ENCODE results near the gene WDFY4.

WDFY4 gene

GRCh38 chr10:48821111-48821510 lies 136.4 kb downstream of the WDFY4 start:
- no peaks in the 10 kb centered on the region for H3K9me2 ChIP-seq (replicated peaks; ENCODE audit: low read depth, low read length)

GRCh38 chr10:48821692-48822091 lies 137.0 kb downstream of the WDFY4 start:
- no peak for TF ChIP-seq EZH2phosphoT487 (IDR thresholded peaks at IDR 0.05; ENCODE audit: borderline replicate concordance)
- Histone ChIP-seq H4K20me1 (ENCODE audit: insufficient read depth, low read length, poor library complexity, severe bottlenecking) (no peaks in the 10 kb centered on the region), H3K4me3 (ENCODE audit: low read length, poor library complexity, severe bottlenecking) (no peak overlapping the region), H3K4me2 (ENCODE audit: low read depth, low read length, poor library complexity, severe bottlenecking) (no peak overlapping the region), H3K27me3 (ENCODE audit: insufficient read depth, low read length, poor library complexity, severe bottlenecking) (no peaks in the 10 kb centered on the region), H3F3A (ENCODE audit: low read depth) (no peaks in the 10 kb centered on the region), H2AFZ (ENCODE audit: low read length) (no peak overlapping the region), H3K36me3 (ENCODE audit: insufficient read depth, low read length) (no peaks in the 10 kb centered on the region), H3K9me3 (ENCODE audit: insufficient read depth, low read depth, low read length) (no peaks in the 10 kb centered on the region), H3K9ac (ENCODE audit: low read depth, low read length, poor library complexity, severe bottlenecking) (no peak overlapping the region), H3K9me2 (replicated peaks; ENCODE audit: low read depth, low read length) (no peaks in the 10 kb centered on the region), H3K4me1 (ENCODE audit: insufficient read depth, low read length, poor library complexity, severe bottlenecking) (no peaks in the 10 kb centered on the region), H3K79me2 (ENCODE audit: insufficient read depth, low read length) (no peaks in the 10 kb centered on the region)

More at GRCh38 chr10:48821111-48821510, 136.4 kb downstream of the WDFY4 start:
- Histone ChIP-seq H3F3A (ENCODE audit: low read depth) (no peaks in the 10 kb centered on the region), H4K20me1 (ENCODE audit: insufficient read depth, low read length, poor library complexity, severe bottlenecking) (no peaks in the 10 kb centered on the region), H3K4me2 (ENCODE audit: low read depth, low read length, poor library complexity, severe bottlenecking) (no peak overlapping the region), H3K36me3 (ENCODE audit: insufficient read depth, low read length) (no peaks in the 10 kb centered on the region), H3K4me1 (ENCODE audit: insufficient read depth, low read length, poor library complexity, severe bottlenecking) (no peaks in the 10 kb centered on the region), H3K27me3 (ENCODE audit: insufficient read depth, low read length, poor library complexity, severe bottlenecking) (no peaks in the 10 kb centered on the region), H3K4me3 (ENCODE audit: low read length, poor library complexity, severe bottlenecking) (no peak overlapping the region), H3K9me3 (ENCODE audit: insufficient read depth, low read depth, low read length) (no peaks in the 10 kb centered on the region), H3K79me2 (ENCODE audit: insufficient read depth, low read length) (no peaks in the 10 kb centered on the region), H3K9ac (ENCODE audit: low read depth, low read length, poor library complexity, severe bottlenecking) (no peak overlapping the region), H2AFZ (ENCODE audit: low read length) (no peak overlapping the region)
- TF ChIP-seq CTCF (conservative IDR thresholded peaks at IDR 0.05; ENCODE audit: low read length) (no peak), EZH2phosphoT487 (IDR thresholded peaks at IDR 0.05; ENCODE audit: borderline replicate concordance) (no peak)

GRCh38 chr10:48833674-48834073 lies 149.0 kb downstream of the WDFY4 start:
- Histone ChIP-seq H3K9me2 (replicated peaks; ENCODE audit: low read depth, low read length) (no peaks in the 10 kb centered on the region), H3K4me3 (ENCODE audit: low read length, poor library complexity, severe bottlenecking) (no peak overlapping the region), H3K79me2 (ENCODE audit: insufficient read depth, low read length) (no peaks in the 10 kb centered on the region), H3K4me1 (ENCODE audit: insufficient read depth, low read length, poor library complexity, severe bottlenecking) (no peaks in the 10 kb centered on the region), H3K9me3 (ENCODE audit: insufficient read depth, low read depth, low read length) (no peaks in the 10 kb centered on the region), H3K36me3 (ENCODE audit: insufficient read depth, low read length) (no peaks in the 10 kb centered on the region), H2AFZ (ENCODE audit: low read length) (no peak overlapping the region), H4K20me1 (ENCODE audit: insufficient read depth, low read length, poor library complexity, severe bottlenecking) (no peaks in the 10 kb centered on the region), H3K4me2 (ENCODE audit: low read depth, low read length, poor library complexity, severe bottlenecking) (no peak overlapping the region), H3K9ac (ENCODE audit: low read depth, low read length, poor library complexity, severe bottlenecking) (no peak overlapping the region), H3K27me3 (ENCODE audit: insufficient read depth, low read length, poor library complexity, severe bottlenecking) (peaks cover 8% of the 10 kb centered on the region), H3F3A (ENCODE audit: low read depth) (no peaks in the 10 kb centered on the region)
- no peak for TF ChIP-seq CTCF (conservative IDR thresholded peaks at IDR 0.05; ENCODE audit: low read length)
- TF ChIP-seq EZH2phosphoT487 (IDR thresholded peaks at IDR 0.05; ENCODE audit: borderline replicate concordance): no peak

GRCh38 chr10:48834189-48834965 lies 149.7 kb downstream of the WDFY4 start:
- no peaks in the 10 kb centered on the region for H3F3A ChIP-seq (ENCODE audit: low read depth)
- H3K4me2 ChIP-seq (ENCODE audit: low read depth, low read length, poor library complexity, severe bottlenecking): no peak overlapping the region
- no peak overlapping the region for H2AFZ ChIP-seq (ENCODE audit: low read length)
- no peaks in the 10 kb centered on the region for H4K20me1 ChIP-seq (ENCODE audit: insufficient read depth, low read length, poor library complexity, severe bottlenecking)
- no peaks in the 10 kb centered on the region for H3K9me2 ChIP-seq (replicated peaks; ENCODE audit: low read depth, low read length)
- no peaks in the 10 kb centered on the region for H3K4me1 ChIP-seq (ENCODE audit: insufficient read depth, low read length, poor library complexity, severe bottlenecking)
- no peak overlapping the region for H3K9ac ChIP-seq (ENCODE audit: low read depth, low read length, poor library complexity, severe bottlenecking)
- no peaks in the 10 kb centered on the region for H3K79me2 ChIP-seq (ENCODE audit: insufficient read depth, low read length)
- H3K9me3 ChIP-seq (ENCODE audit: insufficient read depth, low read depth, low read length): no peaks in the 10 kb centered on the region
- H3K36me3 ChIP-seq (ENCODE audit: insufficient read depth, low read length): no peaks in the 10 kb centered on the region
- TF ChIP-seq CTCF (conservative IDR thresholded peaks at IDR 0.05; ENCODE audit: low read length): no peak
- peaks cover 8% of the 10 kb centered on the region for H3K27me3 ChIP-seq (ENCODE audit: insufficient read depth, low read length, poor library complexity, severe bottlenecking)
- no peak overlapping the region for H3K4me3 ChIP-seq (ENCODE audit: low read length, poor library complexity, severe bottlenecking)
